Natural killer cell (primary cell): ENCODE data around the gene TREM1. TPM values are rescaled to one million over a fixed set of nuclear protein-coding genes. Genes with fewer than 3 reads are reported as not detected.

ENCODE experiments used
- ATAC-seq, 3 donors: fragments of 150-1000 bp in 2 of 3; fragments of 200-7000 bp in 1 of 3; cut with Tn5 transposase; 1 replicate in 1 of 3; 2 replicates in 2 of 3; pipeline ENCODE4 v1.10.0; 2021; ENCODE audit warnings: mild to moderate bottlenecking in 2 of 3, moderate library complexity in 2 of 3
- DNase-seq, 2 donors: peaks; one replicate each; pipeline versions ENCODE4 v3.0.0 to v3.0.0-alpha.2; 2013 to 2021; ENCODE audit warnings: mixed read lengths in 1 of 2
- H3K27ac ChIP-seq: one replicate; pipeline ENCODE4 v1.5.1; 2013; ENCODE audit warnings: mild to moderate bottlenecking, low read length
- H3K27me3 ChIP-seq: one replicate; pipeline ENCODE4 v1.6.1; 2013; ENCODE audit warnings: low read length; ENCODE audit not compliant: control insufficient read depth, insufficient read depth
- H3K36me3 ChIP-seq: one replicate; pipeline ENCODE4 v1.6.1; 2013; ENCODE audit warnings: low read length; ENCODE audit not compliant: control insufficient read depth, insufficient read depth
- H3K4me1 ChIP-seq: one replicate; pipeline ENCODE4 v1.6.1; 2013; ENCODE audit warnings: low read length; ENCODE audit not compliant: control insufficient read depth, insufficient read depth
- H3K4me3 ChIP-seq: one replicate; pipeline ENCODE4 v1.5.1; 2013; ENCODE audit warnings: low read length
- H3K9me3 ChIP-seq: one replicate; pipeline ENCODE4 v1.6.1; 2013; ENCODE audit warnings: low read length; ENCODE audit not compliant: control insufficient read depth, insufficient read depth
- H3K27ac Mint-ChIP-seq, 2 donors: one replicate each; pipeline ENCODE4 v1.8.0; 2022; ENCODE audit warnings: mild to moderate bottlenecking in 2 of 2, mixed read lengths in 2 of 2, moderate library complexity in 1 of 2
- H3K27me3 Mint-ChIP-seq, 2 donors: one replicate each; pipeline ENCODE4 v1.8.0; 2022; ENCODE audit warnings: low read depth in 2 of 2, mixed read lengths in 2 of 2
- H3K36me3 Mint-ChIP-seq: one replicate; pipeline ENCODE4 v1.8.0; 2022; ENCODE audit warnings: mixed read lengths
- H3K4me1 Mint-ChIP-seq, 2 donors: one replicate each; pipeline ENCODE4 v1.8.0; 2022; ENCODE audit warnings: mixed read lengths in 2 of 2
- H3K4me3 Mint-ChIP-seq: one replicate; pipeline ENCODE4 v1.8.0; 2022; ENCODE audit warnings: mild to moderate bottlenecking, moderate library complexity, mixed read lengths
- H3K9me3 Mint-ChIP-seq, 2 donors: one replicate each; pipeline ENCODE4 v1.8.0; 2022; ENCODE audit warnings: mixed read lengths in 2 of 2
- WGBS: methylation state at CpG from one replicate; pipeline ENCODE4 v1.1.7; 2013; ENCODE audit warnings: missing lambda C conversion rate; ENCODE audit not compliant: insufficient coverage; 5-methylcytosine and 5-hydroxymethylcytosine counted together
- intact Hi-C: fragments of 100-400 bp; cut with micrococcal nuclease; formaldehyde crosslinking; loops from one replicate; pipeline ENCODE4 v1.14.2; 2022
- total RNA-seq, 4 donors: library from RNA; stranded (reverse); fragments of 120-200 nt in 1 of 4; gene quantifications; one replicate each; pipeline versions ENCODE4 v1.2.3 to v1.2.4, GENCODE V29; 2013 to 2022
- TF ChIP-seq, protein P1 (sequence below): fragments of 200-600 bp; IDR thresholded peaks from one replicate; pipeline ENCODE4 v1.8.0; 2022; ENCODE audit warnings: antibody characterized with exemption

Gene TREM1
- total RNA-seq, 3 donors from 2014 or later (not counting 1 experiment from before 2014, with no cell fraction given): 9.5 to 44.2 (median 9.8) TPM

DNA sequence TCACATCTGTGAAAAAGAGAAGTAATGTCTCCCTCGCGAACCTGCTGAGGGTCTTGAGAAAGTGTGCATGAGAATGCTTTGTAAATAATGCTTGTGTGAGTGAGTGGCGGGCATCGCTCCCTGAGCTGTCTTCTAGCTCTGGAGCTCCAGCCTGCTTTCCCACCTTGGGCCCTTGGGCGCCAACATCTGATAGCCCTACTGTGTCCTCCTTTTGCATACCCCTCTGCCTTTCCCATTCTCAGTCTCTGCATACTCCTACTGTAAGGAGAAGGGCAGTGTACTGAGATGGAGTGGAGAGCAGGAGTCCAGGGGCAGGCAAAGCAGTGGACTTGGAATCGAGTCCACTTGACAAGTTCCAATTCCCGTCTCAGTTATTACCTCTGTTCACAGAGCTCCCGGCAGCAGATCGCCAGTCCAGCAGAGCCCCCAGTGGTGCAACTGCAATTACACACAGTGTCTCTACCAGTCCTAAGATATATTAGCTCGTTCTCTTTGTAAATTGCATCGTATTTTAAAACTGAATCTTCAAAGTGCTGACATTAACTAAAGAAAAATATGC is 48.1 kb upstream of the TREM1 start:
- Mint-ChIP-seq H3K4me1 (peaks cover 47 to 56% of the 10 kb centered on the region in 2 donors), H3K27me3 (no peaks in the 10 kb centered on the region), H3K27ac (peak overlapping the region; percentile 90 to 96), H3K36me3 (no peaks in the 10 kb centered on the region), H3K4me3 (peak overlapping the region; percentile 83), H3K9me3 (no peaks in the 10 kb centered on the region)
- Histone ChIP-seq H3K4me3 (no peak overlapping the region), H3K9me3 (no peaks in the 10 kb centered on the region), H3K4me1 (peaks cover 56% of the 10 kb centered on the region), H3K27me3 (no peaks in the 10 kb centered on the region), H3K27ac (peak overlapping the region; percentile 94), H3K36me3 (no peaks in the 10 kb centered on the region)
- no peak for ATAC-seq
- WGBS: 41% methylated on average over 11 of the region's 11 CpGs
- peak in 1 of 2 donors; percentile 54 for DNase-seq
- intact Hi-C loops: loop anchor here (5.0 to 10.0 kb wide), 2 partner anchors 110 to 262 kb away; partner anchors contain the start of genes NFYA and OARD1
- TF ChIP-seq, protein P1, sequence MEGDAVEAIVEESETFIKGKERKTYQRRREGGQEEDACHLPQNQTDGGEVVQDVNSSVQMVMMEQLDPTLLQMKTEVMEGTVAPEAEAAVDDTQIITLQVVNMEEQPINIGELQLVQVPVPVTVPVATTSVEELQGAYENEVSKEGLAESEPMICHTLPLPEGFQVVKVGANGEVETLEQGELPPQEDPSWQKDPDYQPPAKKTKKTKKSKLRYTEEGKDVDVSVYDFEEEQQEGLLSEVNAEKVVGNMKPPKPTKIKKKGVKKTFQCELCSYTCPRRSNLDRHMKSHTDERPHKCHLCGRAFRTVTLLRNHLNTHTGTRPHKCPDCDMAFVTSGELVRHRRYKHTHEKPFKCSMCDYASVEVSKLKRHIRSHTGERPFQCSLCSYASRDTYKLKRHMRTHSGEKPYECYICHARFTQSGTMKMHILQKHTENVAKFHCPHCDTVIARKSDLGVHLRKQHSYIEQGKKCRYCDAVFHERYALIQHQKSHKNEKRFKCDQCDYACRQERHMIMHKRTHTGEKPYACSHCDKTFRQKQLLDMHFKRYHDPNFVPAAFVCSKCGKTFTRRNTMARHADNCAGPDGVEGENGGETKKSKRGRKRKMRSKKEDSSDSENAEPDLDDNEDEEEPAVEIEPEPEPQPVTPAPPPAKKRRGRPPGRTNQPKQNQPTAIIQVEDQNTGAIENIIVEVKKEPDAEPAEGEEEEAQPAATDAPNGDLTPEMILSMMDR: no peak

DNA sequence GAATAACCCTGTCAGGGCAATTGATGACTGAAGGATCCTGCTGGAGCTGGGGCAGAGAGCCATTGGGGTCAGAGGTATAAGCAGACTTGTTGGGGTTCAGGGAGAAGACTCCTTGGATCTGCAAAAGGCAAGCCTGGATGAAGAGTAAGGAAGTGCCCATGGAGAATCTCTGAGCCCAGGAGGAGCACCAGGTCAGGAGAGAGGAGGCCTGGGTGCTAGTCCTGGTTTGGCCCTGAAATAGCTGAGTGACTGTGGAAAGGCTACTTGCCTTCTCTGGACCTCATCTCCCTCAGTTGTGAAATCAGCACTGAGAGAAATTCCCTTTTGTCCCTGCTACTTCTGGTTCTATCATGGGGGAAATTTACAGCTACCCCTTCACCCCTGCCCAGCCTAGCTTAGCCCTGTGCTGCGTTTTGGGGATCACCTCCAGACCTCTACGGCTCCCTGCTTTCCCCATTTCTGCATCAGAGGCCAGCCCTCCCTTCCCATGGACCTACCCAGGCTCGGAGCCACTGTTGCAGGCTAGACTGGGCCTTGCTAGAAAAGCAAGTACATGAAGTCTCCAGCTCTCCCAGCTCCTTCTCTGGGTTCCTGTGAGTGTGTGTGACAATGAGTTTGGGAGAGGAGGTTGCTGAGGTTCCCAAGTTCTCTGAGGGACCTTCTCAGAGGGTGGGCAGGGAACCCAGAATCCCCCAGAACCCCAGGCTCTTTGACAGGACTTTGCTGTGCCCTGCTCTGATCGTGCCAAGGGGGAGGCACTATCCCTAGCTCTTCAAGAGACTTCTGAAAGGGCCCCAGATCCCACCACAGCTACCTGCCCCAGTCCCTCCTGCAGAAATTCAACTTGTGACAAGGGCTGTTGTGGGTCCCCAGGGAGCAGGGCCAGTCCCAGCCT is 46.6 kb upstream of the TREM1 start:
- H3K9me3 ChIP-seq: no peaks in the 10 kb centered on the region
- Mint-ChIP-seq H3K27me3 (no peaks in the 10 kb centered on the region), H3K36me3 (no peaks in the 10 kb centered on the region), H3K9me3 (no peaks in the 10 kb centered on the region), H3K4me1 (peaks cover 47 to 56% of the 10 kb centered on the region in 2 donors), H3K27ac (peak overlapping the region; percentile 90 to 96), H3K4me3 (peak overlapping the region; percentile 83)
- ATAC-seq (no peak), DNase-seq (peak in 1 of 2 donors; percentile 14)
- WGBS: 74% methylated on average over 4 of the region's 4 CpGs
- no peak overlapping the region for H3K4me3 ChIP-seq
- H3K27ac ChIP-seq: peak overlapping the region; percentile 94
- intact Hi-C loops: loop anchor here (5.0 to 10.0 kb wide), 2 partner anchors 112 to 261 kb away; partner anchors contain the start of genes NFYA and OARD1
- no peaks in the 10 kb centered on the region for H3K36me3 ChIP-seq
- no peaks in the 10 kb centered on the region for H3K27me3 ChIP-seq
- H3K4me1 ChIP-seq: peaks cover 56% of the 10 kb centered on the region
- TF ChIP-seq, protein P1: no peak

DNA sequence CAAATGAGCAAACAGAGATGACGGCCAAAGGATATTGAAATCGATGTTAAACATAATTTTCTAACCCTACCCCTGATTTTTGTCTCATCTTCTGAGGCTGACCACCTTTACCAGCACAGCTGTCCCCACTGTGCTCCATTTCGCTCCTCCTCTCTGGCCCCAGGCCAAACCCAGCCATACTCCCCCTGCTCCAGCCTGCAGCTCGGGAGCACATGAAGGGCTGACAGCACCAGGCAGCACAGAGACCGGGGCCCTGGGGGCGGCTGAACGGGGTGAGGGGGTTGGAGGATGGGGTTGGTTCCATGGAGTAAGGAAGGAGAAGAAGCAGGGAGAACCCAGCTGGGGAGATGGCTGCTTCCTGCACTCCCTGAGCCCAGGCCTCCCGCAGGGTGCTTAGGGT is 45.8 kb upstream of the TREM1 start:
- peaks cover 56% of the 10 kb centered on the region for H3K4me1 ChIP-seq
- peaks cover 47 to 56% of the 10 kb centered on the region in 2 donors for H3K4me1 Mint-ChIP-seq
- peak overlapping the region; percentile 37 for H3K4me3 Mint-ChIP-seq

More for the DNA sequence above, 45.8 kb upstream of the TREM1 start:
- ATAC-seq (no peak), DNase-seq (no peak)
- Mint-ChIP-seq H3K36me3 (no peaks in the 10 kb centered on the region), H3K27me3 (peaks cover 2 to 6% of the 10 kb centered on the region in 2 donors), H3K27ac (peak overlapping the region; percentile 90 to 96), H3K9me3 (no peaks in the 10 kb centered on the region)
- no peaks in the 10 kb centered on the region for H3K36me3 ChIP-seq
- WGBS: 67% methylated on average over 8 of the region's 8 CpGs
- no peaks in the 10 kb centered on the region for H3K27me3 ChIP-seq
- TF ChIP-seq, protein P1: no peak
- no peaks in the 10 kb centered on the region for H3K9me3 ChIP-seq
- intact Hi-C loops: loop anchor here (5.0 to 10.0 kb wide), 2 partner anchors 113 to 260 kb away; partner anchors contain the start of genes NFYA and OARD1
- peak overlapping the region; percentile 94 for H3K27ac ChIP-seq
- no peak overlapping the region for H3K4me3 ChIP-seq
